SK-N-MC (cell line): Measurements from ENCODE around the gene GBX1.

Source experiments
- DNase-seq: peaks from one replicate; pipeline ENCODE4 v3.0.0-alpha.2; 2011; ENCODE audit warnings: low read depth, low spot score
- H3K27ac ChIP-seq: fragments of 200-600 bp; sonication (generic); 2 replicates; pipeline ENCODE4 v1.5.1; 2016; ENCODE audit warnings: mixed run types
- H3K36me3 ChIP-seq: fragments of 200-600 bp; sonication (generic); 2 replicates; pipeline ENCODE4 v1.6.1; 2017; ENCODE audit warnings: antibody characterized with exemption, low read length, mixed read lengths; ENCODE audit not compliant: insufficient read depth
- H3K4me3 ChIP-seq: fragments of 200-600 bp; sonication (generic); 2 replicates; pipeline ENCODE4 v1.5.1; 2016
- H3K9ac ChIP-seq: fragments of 200-600 bp; sonication (generic); 2 replicates; pipeline ENCODE4 v1.8.0; 2017; ENCODE audit warnings: mixed run types, mixed read lengths; ENCODE audit not compliant: insufficient read length
- H3K9me3 ChIP-seq: fragments of 200-600 bp; sonication (generic); 2 replicates; pipeline ENCODE4 v1.6.1; 2017; ENCODE audit warnings: low read depth, mild to moderate bottlenecking, antibody characterized with exemption, low read length, moderate library complexity, mixed read lengths
- EZH2 ChIP-seq: fragments of 200-600 bp; sonication (generic); IDR thresholded peaks from one replicate; pipeline ENCODE4 v1.6.1; 2017; ENCODE audit warnings: antibody characterized with exemption
- FOXP2 ChIP-seq: optimal IDR thresholded peaks from 2 replicates; pipeline ENCODE3; 2011; ENCODE audit warnings: mild to moderate bottlenecking, moderate library complexity; ENCODE audit not compliant: insufficient read depth; ENCODE audit errors: extremely low read length, control extremely low read depth
- POLR2AphosphoS5 ChIP-seq: IDR thresholded peaks from 2 replicates; pipeline ENCODE4 v1.6.1; 2012; ENCODE audit warnings: mild to moderate bottlenecking, low read depth, low read length, borderline replicate concordance

Gene GBX1

GRCh38 chr7:151167197-151167961 is at the start of gene GBX1:
TSS of gene GBX1 (minus strand) at chr7:151167694. CDS start at chr7:151167548, 146 bp downstream.
- peak within 1 kb of the TSS; percentile 70 for H3K4me3 ChIP-seq
- no peak within 1 kb of the TSS for H3K9ac ChIP-seq
- no peak for TF ChIP-seq FOXP2
- peak; percentile 95 for TF ChIP-seq EZH2
- no peak for TF ChIP-seq POLR2AphosphoS5
- DNase-seq, result no peak
- H3K9me3 ChIP-seq, result no peaks in the 10 kb centered on the region
- no peak within 1 kb of the TSS for H3K27ac ChIP-seq
- H3K36me3 ChIP-seq, result no peaks in the 10 kb centered on the region

- H3K27ac ChIP-seq, result no peak overlapping the region
- no peaks in the 10 kb centered on the region for H3K9me3 ChIP-seq
- TF ChIP-seq FOXP2 (no peak), POLR2AphosphoS5 (no peak), EZH2 (no peak)
- no peak for DNase-seq
- H3K36me3 ChIP-seq, result peaks cover 67% of the 10 kb centered on the region
- H3K4me3 ChIP-seq, result no peak overlapping the region
- no peak overlapping the region for H3K9ac ChIP-seq
Measured at GRCh38 chr7:151215396-151215795, 47.9 kb upstream of the GBX1 start.

GRCh38 chr7:151213826-151214225 is 46.3 kb upstream of the GBX1 start:
- peaks cover 55% of the 10 kb centered on the region for H3K36me3 ChIP-seq
- TF ChIP-seq EZH2 (no peak), POLR2AphosphoS5 (no peak), FOXP2 (no peak)
- DNase-seq, result no peak
- H3K9me3 ChIP-seq, result no peaks in the 10 kb centered on the region
- H3K27ac ChIP-seq, result no peak overlapping the region
- no peak overlapping the region for H3K9ac ChIP-seq
- no peak overlapping the region for H3K4me3 ChIP-seq

GRCh38 chr7:151212626-151213025 is 45.1 kb upstream of the GBX1 start:
- no peak overlapping the region for H3K27ac ChIP-seq
- no peak overlapping the region for H3K9ac ChIP-seq
- TF ChIP-seq FOXP2, result no peak
- no peak for TF ChIP-seq POLR2AphosphoS5
- TF ChIP-seq EZH2, result no peak
- DNase-seq, result no peak
- H3K4me3 ChIP-seq, result no peak overlapping the region
- peaks cover 43% of the 10 kb centered on the region for H3K36me3 ChIP-seq
- no peaks in the 10 kb centered on the region for H3K9me3 ChIP-seq

GRCh38 chr7:151211155-151211772 is 43.8 kb upstream of the GBX1 start:
- H3K9ac ChIP-seq, result no peak overlapping the region
- no peak for TF ChIP-seq FOXP2
- TF ChIP-seq POLR2AphosphoS5, result peak; percentile 3; the same call in 1 of the 2 replicates
- H3K4me3 ChIP-seq, result no peak overlapping the region
- H3K9me3 ChIP-seq, result no peaks in the 10 kb centered on the region
- no peak overlapping the region for H3K27ac ChIP-seq
- no peak for DNase-seq
- H3K36me3 ChIP-seq, result peaks cover 32% of the 10 kb centered on the region

- no peak within 1 kb of the TSS for H3K9ac ChIP-seq
- H3K9me3 ChIP-seq, result no peaks in the 10 kb centered on the region
- H3K4me3 ChIP-seq, result no peak within 1 kb of the TSS
- no peak for DNase-seq
- peaks cover 22% of the 10 kb centered on the region for H3K36me3 ChIP-seq
- no peak within 1 kb of the TSS for H3K27ac ChIP-seq
- TF ChIP-seq FOXP2, result no peak
- TF ChIP-seq POLR2AphosphoS5, result no peak
- no peak for TF ChIP-seq EZH2
Measured at GRCh38 chr7:151210087-151210854, 42.8 kb upstream of the GBX1 start, which contains the start of gene H2BK1. TSS of gene H2BK1 (minus strand) at chr7:151210488. CDS start at chr7:151210318, 170 bp downstream.

- no peak for DNase-seq
Measured at GRCh38 chr7:151209588-151209987, 42.1 kb upstream of the GBX1 start.

More at GRCh38 chr7:151209588-151209987, 42.1 kb upstream of the GBX1 start:
- H3K4me3 ChIP-seq, result no peak overlapping the region
- H3K9ac ChIP-seq, result no peak overlapping the region
- no peak for TF ChIP-seq EZH2
- no peak for TF ChIP-seq FOXP2
- no peak for TF ChIP-seq POLR2AphosphoS5
- peaks cover 15% of the 10 kb centered on the region for H3K36me3 ChIP-seq
- no peak overlapping the region for H3K27ac ChIP-seq
- no peaks in the 10 kb centered on the region for H3K9me3 ChIP-seq
